ENCODE data around the gene SLC8A2.

Gene SLC8A2, protein sequence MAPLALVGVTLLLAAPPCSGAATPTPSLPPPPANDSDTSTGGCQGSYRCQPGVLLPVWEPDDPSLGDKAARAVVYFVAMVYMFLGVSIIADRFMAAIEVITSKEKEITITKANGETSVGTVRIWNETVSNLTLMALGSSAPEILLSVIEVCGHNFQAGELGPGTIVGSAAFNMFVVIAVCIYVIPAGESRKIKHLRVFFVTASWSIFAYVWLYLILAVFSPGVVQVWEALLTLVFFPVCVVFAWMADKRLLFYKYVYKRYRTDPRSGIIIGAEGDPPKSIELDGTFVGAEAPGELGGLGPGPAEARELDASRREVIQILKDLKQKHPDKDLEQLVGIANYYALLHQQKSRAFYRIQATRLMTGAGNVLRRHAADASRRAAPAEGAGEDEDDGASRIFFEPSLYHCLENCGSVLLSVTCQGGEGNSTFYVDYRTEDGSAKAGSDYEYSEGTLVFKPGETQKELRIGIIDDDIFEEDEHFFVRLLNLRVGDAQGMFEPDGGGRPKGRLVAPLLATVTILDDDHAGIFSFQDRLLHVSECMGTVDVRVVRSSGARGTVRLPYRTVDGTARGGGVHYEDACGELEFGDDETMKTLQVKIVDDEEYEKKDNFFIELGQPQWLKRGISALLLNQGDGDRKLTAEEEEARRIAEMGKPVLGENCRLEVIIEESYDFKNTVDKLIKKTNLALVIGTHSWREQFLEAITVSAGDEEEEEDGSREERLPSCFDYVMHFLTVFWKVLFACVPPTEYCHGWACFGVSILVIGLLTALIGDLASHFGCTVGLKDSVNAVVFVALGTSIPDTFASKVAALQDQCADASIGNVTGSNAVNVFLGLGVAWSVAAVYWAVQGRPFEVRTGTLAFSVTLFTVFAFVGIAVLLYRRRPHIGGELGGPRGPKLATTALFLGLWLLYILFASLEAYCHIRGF

DNA sequence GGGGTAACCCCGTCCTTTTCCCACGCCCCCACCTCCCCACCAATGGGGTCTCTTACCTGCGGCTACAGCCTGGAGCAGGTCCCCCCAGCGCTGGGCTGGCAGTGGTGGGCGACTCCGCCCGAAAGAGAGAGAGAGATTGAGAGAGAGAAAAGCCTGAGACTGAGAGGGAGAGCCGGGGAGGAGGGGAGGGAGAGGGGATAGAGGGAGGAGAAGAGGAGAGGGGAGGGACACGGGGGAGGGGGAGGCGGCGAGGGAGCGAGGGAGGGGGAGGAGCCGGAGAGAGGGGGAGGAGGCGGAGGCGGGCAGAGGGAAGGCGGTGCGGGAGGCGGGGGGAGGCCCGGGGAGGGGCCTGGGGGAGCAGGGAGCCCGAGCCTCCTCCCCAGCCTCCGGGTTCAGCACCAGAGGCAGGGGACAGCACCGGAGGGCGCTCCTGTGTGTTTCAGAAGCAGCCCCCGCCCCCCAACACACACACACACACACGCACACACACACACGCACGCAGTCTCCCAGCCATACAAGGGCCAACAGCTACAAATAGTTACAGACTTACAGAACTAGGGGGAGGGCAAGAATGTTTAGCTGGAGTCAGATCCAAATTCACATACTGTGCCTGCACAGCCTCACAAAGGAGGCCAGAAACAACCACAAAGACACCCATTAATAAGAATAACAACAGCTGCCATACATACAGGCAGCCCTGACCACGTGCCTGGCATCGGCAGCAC, at the start of gene SLC8A2:
Gene SLC8A2, minus strand, starts transcription at position 161 of the 725 bp plus-strand sequence. CDS start 5,490 bp downstream, outside the sequence.
- CTCF ChIA-PET = interaction anchor here (1.2 kb wide), 1 partner anchor 12 kb away, joined by 5 read pairs; the partner anchor contains the start of gene KPTN
- TF ChIP-seq, protein P1, sequence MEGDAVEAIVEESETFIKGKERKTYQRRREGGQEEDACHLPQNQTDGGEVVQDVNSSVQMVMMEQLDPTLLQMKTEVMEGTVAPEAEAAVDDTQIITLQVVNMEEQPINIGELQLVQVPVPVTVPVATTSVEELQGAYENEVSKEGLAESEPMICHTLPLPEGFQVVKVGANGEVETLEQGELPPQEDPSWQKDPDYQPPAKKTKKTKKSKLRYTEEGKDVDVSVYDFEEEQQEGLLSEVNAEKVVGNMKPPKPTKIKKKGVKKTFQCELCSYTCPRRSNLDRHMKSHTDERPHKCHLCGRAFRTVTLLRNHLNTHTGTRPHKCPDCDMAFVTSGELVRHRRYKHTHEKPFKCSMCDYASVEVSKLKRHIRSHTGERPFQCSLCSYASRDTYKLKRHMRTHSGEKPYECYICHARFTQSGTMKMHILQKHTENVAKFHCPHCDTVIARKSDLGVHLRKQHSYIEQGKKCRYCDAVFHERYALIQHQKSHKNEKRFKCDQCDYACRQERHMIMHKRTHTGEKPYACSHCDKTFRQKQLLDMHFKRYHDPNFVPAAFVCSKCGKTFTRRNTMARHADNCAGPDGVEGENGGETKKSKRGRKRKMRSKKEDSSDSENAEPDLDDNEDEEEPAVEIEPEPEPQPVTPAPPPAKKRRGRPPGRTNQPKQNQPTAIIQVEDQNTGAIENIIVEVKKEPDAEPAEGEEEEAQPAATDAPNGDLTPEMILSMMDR (IDR thresholded peaks at IDR 0.05; ENCODE audit: control extremely low read depth, extremely low read depth, low read depth, missing control alignments) = no peak
- DNase-seq (ENCODE audit: extremely low spot score) = peak; percentile 76
- POLR2A ChIA-PET = no interaction called here

GRCh38 chr19:47520839-47521238, 49.1 kb upstream of the SLC8A2 start:
- CTCF ChIA-PET = interaction anchor here (0.8 to 3.3 kb wide), 7 partner anchors 10 to 179 kb away, joined by 3 to 13 read pairs (median 4); partner anchors contain the start of gene KPTN
- TF ChIP-seq, protein P1 (IDR thresholded peaks at IDR 0.05; ENCODE audit: control extremely low read depth, extremely low read depth, low read depth, missing control alignments) = no peak
- DNase-seq (ENCODE audit: extremely low spot score) = no peak
- POLR2A ChIA-PET = interaction anchor here (0.9 kb wide), 1 partner anchor 9 kb away, joined by 7 read pairs; no protein-coding TSS in a partner anchor

DNA sequence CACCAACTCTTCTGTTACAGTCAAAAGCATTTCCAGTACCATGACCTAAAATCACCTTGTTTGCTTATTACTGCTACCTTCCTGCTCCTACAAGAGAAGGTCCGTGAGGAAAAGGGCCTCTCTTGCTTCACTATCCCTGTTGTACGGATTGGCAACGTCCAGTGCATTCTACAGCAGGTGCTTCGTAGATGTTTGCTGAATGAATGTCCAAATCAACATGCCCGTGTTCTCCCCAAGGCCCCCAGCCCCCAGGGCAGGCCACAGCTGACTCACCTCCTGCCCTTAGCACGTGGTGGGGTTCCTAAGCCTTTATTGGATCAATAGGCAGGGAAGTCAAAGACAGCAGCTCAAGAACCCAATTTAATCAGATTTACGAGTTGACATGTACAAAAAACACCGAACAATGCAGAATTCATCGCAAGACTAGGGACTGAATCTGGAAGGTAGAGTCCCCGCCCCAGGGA, 48.7 kb upstream of the SLC8A2 start:
- TF ChIP-seq, protein P1 (IDR thresholded peaks at IDR 0.05; ENCODE audit: control extremely low read depth, extremely low read depth, low read depth, missing control alignments) = no peak
- ChIA-PET CTCF (interaction anchor here (0.8 to 3.3 kb wide), 3 partner anchors 12 to 179 kb away, joined by 3 to 13 read pairs (median 4); no protein-coding TSS in a partner anchor), POLR2A (interaction anchor here (0.9 kb wide), 1 partner anchor 8 kb away, joined by 7 read pairs; no protein-coding TSS in a partner anchor)
- DNase-seq (ENCODE audit: extremely low spot score) = no peak

- TF ChIP-seq, protein P1 (IDR thresholded peaks at IDR 0.05; ENCODE audit: control extremely low read depth, extremely low read depth, low read depth, missing control alignments) = no peak
- no peak for DNase-seq (ENCODE audit: extremely low spot score)
- CTCF ChIA-PET = interaction anchor here (0.7 to 2.4 kb wide), 7 partner anchors 10 to 170 kb away, joined by 3 to 10 read pairs (median 4); partner anchors contain the start of genes DHX34 and KPTN
- POLR2A ChIA-PET = interaction anchor here (0.8 to 1.3 kb wide), 2 partner anchors 8 to 42 kb away, joined by 3 read pairs; no protein-coding TSS in a partner anchor
These were observed 47.2 kb upstream of the SLC8A2 start for GRCh38 chr19:47518854-47519253.

DNA sequence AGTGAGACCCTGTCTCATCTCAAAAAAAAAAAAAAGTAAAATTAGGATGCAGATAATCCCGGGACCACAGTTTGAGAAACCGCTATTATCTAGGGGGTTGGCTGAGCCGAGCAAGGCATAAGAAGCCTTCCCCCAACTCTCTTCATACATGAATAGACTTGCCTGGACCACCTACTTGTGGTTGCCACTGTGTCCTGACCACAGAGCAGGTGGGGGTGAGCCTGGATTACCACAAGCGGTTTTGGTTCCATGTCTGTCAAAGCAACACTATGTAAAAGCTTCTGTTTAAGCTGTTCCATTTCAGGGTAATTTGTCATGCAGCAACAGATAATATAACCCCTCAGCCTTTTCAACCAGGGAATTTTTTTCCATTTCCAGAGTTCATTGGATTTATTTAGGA, 46.4 kb upstream of the SLC8A2 start:
- ChIA-PET CTCF (interaction anchor here (0.7 to 2.4 kb wide), 6 partner anchors 11 to 169 kb away, joined by 3 to 10 read pairs (median 4); partner anchors contain the start of genes DHX34 and KPTN), POLR2A (no interaction called here)
- peak; percentile 75 for DNase-seq (ENCODE audit: extremely low spot score)
- TF ChIP-seq, protein P1 (IDR thresholded peaks at IDR 0.05; ENCODE audit: control extremely low read depth, extremely low read depth, low read depth, missing control alignments) = no peak
